ENCODE measurements around the gene CLDN5. TPM values are rescaled to one million over a fixed set of nuclear protein-coding genes. Genes with fewer than 3 reads are reported as not detected.

Gene CLDN5
- total and polyA plus RNA-seq, 2 of the 8 experiments (the other 6 are each of a cell fraction or from before 2014, with no cell fraction given), result 1.2 to 1.6 TPM

DNA sequence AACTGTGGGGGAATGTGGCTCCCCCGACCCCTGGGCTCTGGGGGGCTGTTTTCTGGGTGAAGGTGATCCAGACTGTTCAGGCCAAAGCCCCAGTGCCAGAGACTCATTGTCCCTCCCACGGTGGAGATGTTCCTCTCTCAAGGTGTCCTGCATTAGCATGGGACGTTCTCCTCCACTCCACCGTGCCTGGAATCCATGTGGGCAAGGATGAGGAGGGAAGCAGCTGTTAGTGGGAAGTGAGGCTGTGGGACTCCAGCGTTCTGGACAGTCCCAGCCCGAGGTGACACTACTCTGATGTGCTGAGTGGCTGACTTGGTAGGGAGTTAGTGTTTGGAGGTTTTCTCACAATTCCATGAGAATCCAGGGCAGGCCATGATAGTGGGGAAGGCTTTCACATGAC, 31.4 kb upstream of the CLDN5 start (continued):
- TF ChIP-seq CHD7 (IDR thresholded peaks at IDR 0.05; ENCODE audit: insufficient replicate concordance, low read length) (no peak), EP300 (IDR thresholded peaks at IDR 0.05; ENCODE audit: borderline replicate concordance in 1 of 2, low read depth in 2 of 2, low read length in 2 of 2) (no peak), MAX (IDR thresholded peaks at IDR 0.05) (no peak), HDAC2 (IDR thresholded peaks at IDR 0.05; ENCODE audit: borderline replicate concordance in 1 of 2, low read depth in 2 of 2, low read length in 2 of 2) (no peak)

All from H1 (cell line).